ENCODE measurements around the gene TRERF1. TPM values are rescaled to one million over a fixed set of nuclear protein-coding genes. Genes with fewer than 3 reads are reported as not detected.

TRERF1 gene
- total and polyA plus RNA-seq, 2 of the 8 experiments (the other 6 are each of a cell fraction or from before 2014, with no cell fraction given), result 10.8 to 21.5 TPM

DNA sequence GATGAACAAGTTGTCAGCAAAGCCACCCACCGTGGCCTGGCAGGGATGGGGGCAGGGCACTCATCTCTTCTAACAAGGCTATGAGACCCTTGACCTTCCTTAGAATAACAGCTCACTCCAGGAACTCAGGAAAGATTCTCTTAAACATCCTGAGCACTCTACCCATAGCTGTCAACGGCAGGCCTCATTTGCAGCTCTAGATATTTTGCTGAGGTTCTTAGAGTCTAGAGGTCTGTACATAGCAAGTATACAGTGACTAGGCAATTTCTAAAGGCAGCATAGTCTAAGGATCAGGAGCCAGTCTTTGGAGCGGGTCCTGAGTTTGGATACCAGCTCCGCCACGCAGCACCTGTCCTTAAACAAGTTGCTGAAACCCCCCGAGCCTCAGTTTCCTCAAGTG, 11.7 kb downstream of the TRERF1 start:
- Histone ChIP-seq H2AFZ (ENCODE audit: low read length) (no peak overlapping the region), H3K79me1 (ENCODE audit: low read depth, low read length) (peaks cover 6% of the 10 kb centered on the region), H2BK15ac (ENCODE audit: low read length) (0 out of 2 replicates have a peak overlapping the region, but pooled peaks have one; percentile 66), H3K4me1 (replicated peaks in 1 of 4; ENCODE audit: control insufficient read depth in 3 of 4, insufficient read depth in 4 of 4, low read length in 3 of 4) (peaks cover 32 to 56% (median 44%) of the 10 kb centered on the region in 4 experiments), H3K9ac (replicated peaks in 1 of 4; ENCODE audit: extremely low read depth in 1 of 4, low read depth in 3 of 4, low read length in 3 of 4) (no peak overlapping the region), H2BK5ac (ENCODE audit: low read depth, low read length) (peak overlapping the region; percentile 90), H4K5ac (ENCODE audit: insufficient read length, low read depth, low read length) (peak overlapping the region; percentile 68), H3K14ac (ENCODE audit: insufficient read length) (no peak overlapping the region), H3K27ac (ENCODE audit: low read depth, low read length) (no peak overlapping the region), H3K4me2 (ENCODE audit: insufficient read depth in 1 of 2, low read depth in 2 of 2, low read length in 2 of 2) (peak overlapping the region; percentile 73 to 90), H3K9me3 (ENCODE audit: insufficient read depth in 2 of 2, low read depth in 1 of 2, low read length in 1 of 2) (no peaks in the 10 kb centered on the region; a peak in 1 of 4 replicates), H3K56ac (replicated peaks; ENCODE audit: insufficient read length, low read depth, low read length) (no peak overlapping the region), H2BK120ac (replicated peaks; ENCODE audit: low read depth, low read length) (peak overlapping the region; percentile 33), H3K27me3 (replicated peaks in 1 of 4; ENCODE audit: control insufficient read depth in 3 of 4, extremely low read depth in 1 of 4, insufficient read depth in 3 of 4, low read length in 3 of 4) (no peaks in the 10 kb centered on the region), H4K20me1 (replicated peaks in 1 of 2; ENCODE audit: control insufficient read depth in 1 of 2, insufficient read depth in 2 of 2, low read length in 2 of 2) (peaks cover 0 to 2% of the 10 kb centered on the region in 2 experiments), H3K4ac (replicated peaks; ENCODE audit: insufficient read length, low read depth, low read length) (no peak overlapping the region), H2BK20ac (ENCODE audit: low read length) (peak overlapping the region; percentile 77), H3K23me2 (ENCODE audit: low read depth, low read length) (peaks cover 3% of the 10 kb centered on the region), H3K23ac (ENCODE audit: insufficient read length) (no peak overlapping the region), H2BK12ac (ENCODE audit: low read depth, low read length) (0 out of 2 replicates have a peak overlapping the region, but pooled peaks have one; percentile 53), H3K79me2 (ENCODE audit: control insufficient read depth in 1 of 2, insufficient read depth in 2 of 2, low read length in 2 of 2) (peaks cover 28 to 93% of the 10 kb centered on the region in 2 experiments), H4K91ac (replicated peaks; ENCODE audit: insufficient read length, low read length) (no peak overlapping the region), H3K18ac (ENCODE audit: extremely low read depth, low read length) (peak overlapping the region; percentile 40; the same call in 1 of the 2 replicates), H4K8ac (ENCODE audit: extremely low read depth, insufficient read depth, low read length) (no peak overlapping the region), H3K4me3 (ENCODE audit: extremely low read depth in 1 of 4, insufficient read depth in 2 of 4, low read depth in 3 of 4, low read length in 4 of 4) (peak overlapping the region in 1 of 4 experiments; percentile 54; a peak in 2 of 8 replicates), H3K36me3 (ENCODE audit: control insufficient read depth in 2 of 4, insufficient read depth in 4 of 4, low read length in 3 of 4) (no peaks in the 10 kb centered on the region), H2AK5ac (ENCODE audit: low read depth, low read length) (peak overlapping the region; percentile 84; the same call in 1 of the 2 replicates)
- TF ChIP-seq BACH1 (IDR thresholded peaks at IDR 0.05; ENCODE audit: low read length) (peak; percentile 43; the same call in 1 of the 2 replicates), CHD2 (IDR thresholded peaks at IDR 0.05; ENCODE audit: low read length) (peak; percentile 33; the same call in 1 of the 2 replicates), TBP (IDR thresholded peaks at IDR 0.05; ENCODE audit: low read depth, low read length) (no peak), POLR2A (IDR thresholded peaks at IDR 0.05; ENCODE audit: control extremely low read depth in 1 of 2, low read depth in 2 of 2, low read length in 2 of 2) (no peak), SRF (IDR thresholded peaks at IDR 0.05; ENCODE audit: low read depth, low read length) (no peak)
- DNase-seq (ENCODE audit: low read depth in 1 of 2, low spot score in 2 of 2) (peak in 1 of 2 experiments; percentile 45), FAIRE-seq (no peak)
- WGBS, 2 experiments (ENCODE audit: extremely low coverage in 1 of 2, insufficient coverage in 1 of 2, insufficient read length in 1 of 2, insufficient replicate concordance in 2 of 2, low coverage in 1 of 2, low lambda C conversion rate in 2 of 2, missing lambda C conversion rate in 1 of 2), result 55% methylated on average over 6 of the region's 6 CpGs; no CpG with 5 or more reads in 1 of the 2 experiments
- ChIA-PET CTCF (ENCODE audit: partially characterized antibody) (interaction anchor here (1.1 to 3.0 kb wide), 8 partner anchors 9 to 178 kb away, joined by 3 to 11 read pairs (median 4); partner anchors contain the start of gene UBR2), POLR2A (ENCODE audit: partially characterized antibody) (interaction anchor here (0.9 to 6.2 kb wide), 3 partner anchors 11 to 21 kb away, joined by 3 to 88 read pairs (median 6); partner anchors contain the start of gene TRERF1)

All from H1 (cell line).